ENCODE data around the gene BACE2. TPM values are rescaled to one million over a fixed set of nuclear protein-coding genes. Genes with fewer than 3 reads are reported as not detected.

The BACE2 gene
- total and polyA plus RNA-seq, 11 donors: 3.8 to 30.3 (median 15.6) TPM

- Histone ChIP-seq H3K36me3 (no peaks in the 10 kb centered on the region), H3K4me3 (no peak overlapping the region), H3K27me3 (no peaks in the 10 kb centered on the region), H3K27ac (no peak overlapping the region), H3K9me3 (no peaks in the 10 kb centered on the region), H3K4me1 (peaks cover 0 to 36% (median 3%) of the 10 kb centered on the region in 12 donors)
- ATAC-seq (no peak), DNase-seq (no peak)
- intact Hi-C loops (cut with DNase I): no loop called here
- TF ChIP-seq CTCF (IDR thresholded peaks at IDR 0.05) (no peak), POLR2A (IDR thresholded peaks at IDR 0.05) (no peak)
- WGBS, 4 donors: 97 to 100% (median 99%) methylated on average over 1 of the region's 1 CpG
Measured at GRCh38 chr21:41182547-41182946, 14.6 kb downstream of the BACE2 start.

GRCh38 chr21:41183575-41183974 is 15.6 kb downstream of the BACE2 start:
- H3K9me3 ChIP-seq: peaks cover 0 to 2% (median 0%) of the 10 kb centered on the region in 12 donors
- ATAC-seq: peak in 1 of 4 donors; percentile 43
- no peaks in the 10 kb centered on the region for H3K36me3 ChIP-seq
- WGBS, 4 donors: 67 to 85% (median 76%) methylated on average over 4 of the region's 4 CpGs
- H3K4me3 ChIP-seq: no peak overlapping the region
- peaks cover 0 to 36% (median 3%) of the 10 kb centered on the region in 12 donors for H3K4me1 ChIP-seq
- intact Hi-C loops (cut with DNase I): no loop called here
- no peak for DNase-seq
- H3K27me3 ChIP-seq: no peaks in the 10 kb centered on the region
- TF ChIP-seq CTCF (IDR thresholded peaks at IDR 0.05) (no peak), POLR2A (IDR thresholded peaks at IDR 0.05) (no peak)
- no peak overlapping the region for H3K27ac ChIP-seq

DNA sequence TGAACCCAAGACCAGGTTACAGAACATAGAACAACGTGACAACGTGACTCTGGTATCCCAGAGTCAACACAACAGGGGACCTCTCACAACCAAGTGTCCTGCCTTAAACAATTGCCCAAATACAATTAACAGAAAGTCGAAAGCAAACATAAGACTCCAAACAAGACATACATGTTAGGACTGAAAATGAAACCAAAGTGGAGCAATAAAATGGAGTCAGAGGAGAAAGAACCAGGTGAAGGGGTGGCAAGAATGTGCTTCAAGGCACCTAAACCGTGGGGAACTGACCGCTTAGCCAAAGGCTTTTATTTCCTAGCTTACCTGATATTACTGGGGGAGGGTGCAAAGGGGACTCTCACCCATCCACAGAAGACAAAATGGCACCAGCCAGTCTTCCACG is 17.8 kb downstream of the BACE2 start:
- no peak for ATAC-seq
- intact Hi-C loops (cut with DNase I): no loop called here
- 92 to 98% (median 97%) methylated on average over 6 of the region's 6 CpGs for WGBS, 4 donors
- peaks cover 0 to 26% (median 1%) of the 10 kb centered on the region in 12 donors for H3K4me1 ChIP-seq
- H3K27me3 ChIP-seq: no peaks in the 10 kb centered on the region
- no peak overlapping the region for H3K4me3 ChIP-seq
- no peaks in the 10 kb centered on the region for H3K36me3 ChIP-seq
- no peak overlapping the region for H3K27ac ChIP-seq
- TF ChIP-seq POLR2A (IDR thresholded peaks at IDR 0.05): no peak
- no peak for TF ChIP-seq CTCF (IDR thresholded peaks at IDR 0.05)
- peaks cover 0 to 11% (median 0%) of the 10 kb centered on the region in 12 donors for H3K9me3 ChIP-seq
- no peak for DNase-seq

- WGBS, 4 donors: 88 to 94% (median 90%) methylated on average over 8 to 9 of the region's 9 CpGs
- intact Hi-C loops (cut with DNase I): no loop called here
- H3K27me3 ChIP-seq: no peaks in the 10 kb centered on the region
- peaks cover 0 to 17% (median 0%) of the 10 kb centered on the region in 12 donors for H3K4me1 ChIP-seq
- H3K36me3 ChIP-seq: no peaks in the 10 kb centered on the region
- peaks cover 0 to 11% (median 0%) of the 10 kb centered on the region in 12 donors for H3K9me3 ChIP-seq
- ATAC-seq (peak in 1 of 4 donors; percentile 24), DNase-seq (no peak)
- no peak overlapping the region for H3K4me3 ChIP-seq
- H3K27ac ChIP-seq: no peak overlapping the region
- TF ChIP-seq CTCF (IDR thresholded peaks at IDR 0.05) (no peak), POLR2A (IDR thresholded peaks at IDR 0.05) (no peak)
Measured at GRCh38 chr21:41186755-41187536, 19.0 kb downstream of the BACE2 start.
